Measurements from ENCODE around the gene LMBR1.
"Not testable (repeated sequence)": the region's sequence is repeated elsewhere in the genome, so short reads cannot be mapped to it uniquely, and the experiment has no call there.

LMBR1 gene

DNA sequence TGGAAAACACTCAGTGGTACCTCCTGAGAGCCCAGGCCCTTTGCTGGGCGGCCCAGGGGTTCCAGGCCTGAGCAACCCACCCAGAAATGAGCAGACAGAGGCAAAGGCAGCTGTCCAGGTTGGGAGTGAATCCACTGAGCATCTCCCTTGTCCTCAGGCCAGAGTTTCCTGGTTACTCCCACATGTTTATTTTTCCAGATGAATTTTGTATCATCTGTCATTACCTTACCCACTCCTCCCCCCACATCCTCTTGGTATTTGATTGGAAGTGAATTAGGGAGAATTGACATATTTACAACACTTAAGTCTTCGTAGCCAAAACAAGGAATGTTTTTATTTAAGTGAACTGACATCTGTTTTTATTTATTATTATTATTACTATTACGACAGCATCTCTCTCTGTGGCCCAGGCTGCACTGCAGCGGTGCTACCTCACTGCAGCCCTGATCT lies 13.2 kb upstream of the LMBR1 start:
- no peak overlapping the region for H3K4me3 ChIP-seq (ENCODE audit: low read depth, low read length)

DNA sequence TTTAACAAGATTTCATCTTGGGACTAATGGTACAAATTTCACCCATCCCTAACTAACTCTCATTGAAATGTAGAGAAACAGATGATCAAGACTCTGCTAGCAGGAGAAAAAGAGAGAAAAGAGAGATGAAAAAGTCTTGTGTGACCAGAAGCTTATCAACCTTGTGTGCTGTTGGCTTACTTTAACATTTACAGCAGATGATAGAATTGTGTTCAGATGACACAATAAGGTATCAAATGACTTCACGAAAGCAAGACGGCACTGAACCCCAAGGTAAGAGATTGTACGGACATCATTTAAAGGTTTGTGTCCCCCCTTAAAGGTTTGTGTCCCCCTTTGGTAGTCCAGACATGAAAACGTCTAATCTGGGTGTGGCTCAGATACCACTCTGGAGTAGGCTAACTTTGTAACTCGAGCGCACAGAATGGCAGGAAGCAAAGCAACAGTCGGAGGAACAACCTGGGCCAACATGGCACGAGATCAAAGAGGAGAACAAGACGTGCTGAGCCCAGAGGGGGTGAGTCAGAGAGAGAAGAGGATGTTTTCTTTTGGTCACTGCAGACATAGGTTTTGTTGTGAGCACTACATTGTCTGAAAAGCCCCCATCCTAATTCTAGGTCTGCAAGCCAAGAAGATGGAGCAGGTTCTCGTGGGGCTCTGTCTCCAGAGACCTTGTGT lies 10.4 kb upstream of the LMBR1 start:
- H3K4me3 ChIP-seq (ENCODE audit: low read depth, low read length): no peak overlapping the region

DNA sequence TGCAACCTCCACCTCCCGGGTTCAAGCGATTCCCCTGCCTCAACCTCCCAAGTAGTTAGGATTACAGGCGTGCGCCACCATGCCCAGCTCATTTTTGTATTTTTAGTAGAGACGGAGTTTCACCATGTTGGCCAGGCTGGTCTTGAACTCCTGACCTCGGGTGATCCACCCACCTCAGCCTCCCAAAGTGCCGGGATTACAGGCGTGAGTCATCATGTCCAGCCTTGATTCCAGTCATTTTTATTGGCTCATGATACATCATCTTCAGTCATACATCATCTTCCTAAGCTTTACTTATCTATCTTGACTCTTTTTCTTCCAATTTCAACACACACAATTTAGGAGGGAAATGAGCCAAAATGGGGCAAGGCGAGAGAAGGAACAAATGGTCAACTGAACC lies 7.1 kb upstream of the LMBR1 start:
- not testable (repeated sequence) for H3K4me3 ChIP-seq (ENCODE audit: low read depth, low read length)

DNA sequence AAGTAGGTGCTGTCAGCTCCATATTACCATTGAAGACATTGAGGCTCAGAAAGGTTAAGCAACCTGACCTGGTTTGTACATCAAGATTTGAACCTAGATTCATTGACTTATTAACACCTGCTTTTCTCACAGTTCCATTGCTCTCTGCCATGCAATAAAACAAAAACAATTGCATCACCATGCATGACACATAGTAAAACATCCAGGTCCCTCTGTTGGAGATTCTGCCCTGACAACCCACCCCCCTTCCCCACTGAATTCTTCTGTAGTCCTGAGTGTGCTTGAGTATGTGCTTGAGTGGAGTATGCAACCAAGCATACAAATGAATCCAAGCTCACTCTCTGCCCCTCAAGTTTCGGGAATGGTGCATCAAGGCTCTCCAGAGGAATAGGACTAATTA lies 6.0 kb upstream of the LMBR1 start:
- no peak overlapping the region for H3K4me3 ChIP-seq (ENCODE audit: low read depth, low read length)

DNA sequence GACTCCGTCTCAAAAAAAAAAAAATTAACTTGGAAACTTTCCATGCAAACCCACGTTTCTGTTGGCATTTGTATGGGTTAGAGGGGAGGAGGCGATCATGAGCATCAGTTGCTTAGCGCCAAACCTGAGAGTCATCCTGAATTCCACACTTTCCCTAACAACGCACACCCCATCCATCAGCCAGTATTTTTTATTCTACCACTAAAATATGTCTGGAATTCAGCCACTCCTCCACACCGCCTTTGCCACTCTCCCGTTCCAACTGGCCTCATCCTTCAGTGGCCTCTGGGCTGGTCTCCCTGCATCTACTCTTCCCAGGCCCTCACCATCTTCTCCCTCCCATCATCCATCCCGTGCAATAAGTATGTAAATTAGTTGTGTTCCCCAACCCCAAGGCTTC lies 4.7 kb upstream of the LMBR1 start:
- no peak overlapping the region for H3K4me3 ChIP-seq (ENCODE audit: low read depth, low read length)

DNA sequence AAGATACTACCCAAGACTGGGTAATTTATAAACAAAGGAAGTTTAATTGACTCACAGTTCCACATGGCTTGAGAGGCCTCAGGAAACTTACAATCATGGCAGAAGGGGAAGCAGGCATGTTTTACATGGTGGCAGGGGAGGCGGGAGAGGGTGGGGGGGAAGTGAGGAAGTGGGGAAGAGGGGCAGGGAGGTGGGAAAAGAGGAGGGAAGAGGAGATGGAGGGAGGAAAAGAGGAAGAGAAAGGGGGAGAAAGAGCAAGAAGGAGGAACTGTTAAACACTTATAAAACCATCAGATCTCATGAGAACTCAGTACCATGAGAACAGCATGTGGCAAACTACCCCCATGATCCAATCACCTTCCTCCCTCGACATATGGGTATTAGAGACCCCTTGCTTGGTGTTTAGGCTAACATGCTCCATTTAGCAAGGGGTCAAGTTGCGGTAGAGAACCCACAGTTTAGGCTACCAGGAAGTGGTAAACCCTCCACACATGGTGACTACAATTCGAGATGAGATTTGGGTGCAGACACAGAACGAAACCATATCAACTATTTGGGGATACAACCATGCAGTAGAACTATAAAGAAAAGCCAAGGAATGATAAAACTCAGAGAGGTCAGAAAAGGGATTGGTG lies 3.5 kb upstream of the LMBR1 start:
- no peak overlapping the region for H3K4me3 ChIP-seq (ENCODE audit: low read depth, low read length)

DNA sequence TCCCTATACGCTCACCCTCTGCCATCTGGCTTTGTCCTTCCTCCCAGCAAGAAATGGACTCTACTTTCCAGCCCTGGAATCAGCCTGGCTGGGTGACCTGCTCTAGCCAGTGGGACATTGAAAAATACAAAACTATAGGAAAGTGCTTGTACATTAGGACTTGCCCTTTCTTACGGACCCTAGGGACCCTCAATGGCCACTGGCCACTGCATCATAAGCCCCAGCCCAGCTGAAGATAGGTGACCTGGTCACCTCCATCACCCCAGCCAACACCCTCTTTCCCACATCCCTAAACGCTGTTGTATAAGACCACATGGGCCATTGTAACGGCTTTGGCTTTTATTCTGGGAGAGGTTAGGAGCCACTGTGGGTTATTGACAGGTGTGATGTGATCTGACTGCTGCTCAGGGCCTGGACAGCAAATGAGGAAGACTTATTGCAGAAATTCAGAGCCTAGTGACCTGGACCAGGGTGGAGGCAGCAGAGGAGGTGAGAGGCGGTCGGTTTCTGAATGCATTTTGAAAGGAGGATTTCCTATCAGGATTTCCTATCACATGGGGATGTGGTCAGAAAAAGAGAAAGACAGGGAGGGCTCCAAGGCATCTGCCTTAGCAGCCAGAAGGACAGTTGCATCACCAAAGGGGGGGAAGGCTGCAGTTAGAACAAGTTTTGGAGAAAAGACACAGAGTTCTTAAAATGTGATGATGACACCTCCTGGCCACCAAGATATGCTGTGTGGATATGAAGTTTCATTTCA lies 2.2 kb upstream of the LMBR1 start:
- no peak overlapping the region for H3K4me3 ChIP-seq (ENCODE audit: low read depth, low read length)

DNA sequence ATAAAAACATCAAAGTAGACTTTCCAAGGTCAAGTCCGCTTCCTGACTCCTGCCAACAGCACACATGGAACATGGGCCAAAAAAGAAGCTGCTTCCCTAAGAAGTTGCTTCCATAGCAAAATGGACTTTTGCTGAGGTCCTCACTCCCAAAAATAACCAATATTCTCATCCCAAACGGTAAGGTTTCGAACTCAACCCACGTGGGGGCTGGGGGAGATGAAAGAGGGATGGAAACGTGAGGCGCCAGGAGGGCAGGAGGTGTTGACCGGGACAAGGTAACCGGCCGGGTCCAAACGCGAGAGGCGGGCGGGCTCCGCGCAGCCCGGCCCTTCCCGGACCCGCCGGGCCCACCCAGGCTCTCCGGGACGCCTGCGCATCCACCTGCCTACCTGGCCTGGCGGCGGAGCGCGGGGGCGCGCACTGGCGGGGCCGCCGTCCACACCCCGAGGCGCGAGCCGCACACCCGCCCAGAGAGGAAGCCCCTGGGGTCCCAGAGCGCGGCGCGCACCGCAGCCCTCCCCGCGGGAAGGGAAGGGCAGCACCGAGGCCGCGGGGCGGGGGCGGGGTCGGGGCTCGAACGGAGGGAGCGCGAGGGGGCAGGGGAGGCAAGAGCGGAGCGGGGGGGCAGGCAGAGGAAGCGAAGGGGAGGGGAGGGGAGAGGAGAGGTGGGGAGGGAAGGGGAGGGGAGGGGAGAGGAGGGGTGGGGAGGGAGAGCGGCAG lies 742 bp downstream of the LMBR1 start:
- peak overlapping the region; percentile 68 for H3K4me3 ChIP-seq (ENCODE audit: low read depth, low read length)

DNA sequence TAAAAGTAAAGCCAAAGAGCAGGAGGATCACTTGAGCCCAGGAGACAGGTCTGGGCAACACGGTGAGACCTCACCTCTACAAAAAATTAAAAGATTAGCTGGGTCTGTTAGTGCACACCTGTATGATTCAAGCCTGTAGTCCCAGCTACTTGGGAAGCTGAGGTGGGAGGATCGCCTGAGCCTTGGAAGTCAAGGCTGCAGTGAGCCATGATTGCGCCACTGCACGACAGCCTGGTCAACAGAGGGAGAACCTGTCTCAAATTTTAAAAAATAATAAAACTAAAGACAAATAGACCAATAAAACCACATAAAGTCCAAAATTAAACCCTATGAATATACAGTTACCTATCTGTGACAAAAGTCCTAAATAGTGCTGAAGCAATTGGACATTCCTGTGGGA lies 3.2 kb downstream of the LMBR1 start:
- no peak overlapping the region for H3K4me3 ChIP-seq (ENCODE audit: low read depth, low read length)

DNA sequence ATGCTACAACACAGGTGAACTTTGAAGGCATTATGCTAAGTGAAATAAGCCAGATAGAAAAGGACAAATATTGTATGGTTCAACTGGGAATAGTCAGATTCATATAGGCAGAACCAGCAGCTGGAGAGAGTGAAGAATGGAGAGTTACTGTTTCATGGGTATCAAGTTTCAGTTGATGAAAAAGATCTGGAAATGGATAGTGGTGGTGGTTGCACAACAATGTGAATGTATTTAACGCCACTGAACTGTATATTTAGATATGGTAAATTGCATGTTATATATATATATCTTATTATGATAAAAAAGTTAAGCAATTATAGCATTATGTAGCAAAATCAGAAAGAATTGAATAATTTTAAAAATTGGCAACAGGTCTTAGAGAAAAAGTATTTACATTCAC lies 3.9 kb downstream of the LMBR1 start:
- H3K4me3 ChIP-seq (ENCODE audit: low read depth, low read length): no peak overlapping the region

DNA sequence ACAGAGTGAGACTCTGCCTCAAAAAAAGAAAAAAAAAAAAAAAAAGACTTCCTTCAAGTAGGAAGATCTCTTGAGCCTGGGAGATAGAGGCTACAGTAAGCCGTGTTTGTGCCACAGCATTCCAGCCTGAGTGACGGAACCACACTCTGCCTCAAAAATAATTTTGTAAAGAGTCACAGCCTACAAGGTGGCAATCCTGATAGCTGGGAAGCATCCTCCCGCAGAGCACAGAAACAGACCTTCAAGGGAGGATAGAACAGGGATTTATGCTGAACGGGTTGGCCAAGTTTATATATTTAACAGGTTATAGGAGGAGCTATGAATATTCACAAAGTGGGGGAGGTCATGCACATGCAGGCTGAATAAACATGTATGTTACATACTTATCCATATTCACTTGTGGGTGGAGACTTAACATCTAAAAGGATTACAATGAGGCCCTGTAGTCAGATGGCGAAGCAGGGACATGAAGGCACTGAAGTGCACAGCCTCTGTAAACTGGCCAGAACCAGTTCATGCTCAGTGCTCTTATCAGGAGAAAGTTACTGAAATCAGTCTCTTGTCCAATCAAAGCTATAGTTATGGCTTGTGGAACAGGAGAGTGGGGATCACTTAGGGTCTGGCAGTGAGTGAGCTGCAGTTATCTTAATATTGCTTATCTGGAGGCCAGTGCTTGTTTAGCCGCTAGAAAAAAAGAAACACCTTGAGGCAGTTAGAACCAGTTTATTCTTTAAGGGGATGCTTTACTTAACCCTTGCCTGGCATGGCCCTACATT lies 6.8 kb downstream of the LMBR1 start:
- no peak overlapping the region for H3K4me3 ChIP-seq (ENCODE audit: low read depth, low read length)

DNA sequence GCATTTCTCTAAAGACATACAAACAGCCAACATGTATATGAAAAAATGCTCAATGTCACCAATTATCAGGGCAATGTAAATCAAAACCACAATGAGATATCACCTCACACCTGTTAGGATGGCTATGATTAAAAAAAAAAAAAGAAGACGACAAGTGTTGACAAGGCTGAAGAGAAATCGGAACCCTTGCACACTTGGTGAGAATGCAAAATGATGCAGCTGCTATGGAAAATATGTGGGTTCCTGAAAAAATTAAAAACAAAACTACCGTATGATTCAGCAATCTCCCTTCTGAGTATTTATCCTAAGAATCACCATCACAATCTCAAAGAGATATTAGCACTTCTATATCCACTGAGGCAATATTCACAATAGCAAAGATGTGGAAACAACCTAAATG lies 11.3 kb downstream of the LMBR1 start:
- H3K4me3 ChIP-seq (ENCODE audit: low read depth, low read length): no peak overlapping the region

DNA sequence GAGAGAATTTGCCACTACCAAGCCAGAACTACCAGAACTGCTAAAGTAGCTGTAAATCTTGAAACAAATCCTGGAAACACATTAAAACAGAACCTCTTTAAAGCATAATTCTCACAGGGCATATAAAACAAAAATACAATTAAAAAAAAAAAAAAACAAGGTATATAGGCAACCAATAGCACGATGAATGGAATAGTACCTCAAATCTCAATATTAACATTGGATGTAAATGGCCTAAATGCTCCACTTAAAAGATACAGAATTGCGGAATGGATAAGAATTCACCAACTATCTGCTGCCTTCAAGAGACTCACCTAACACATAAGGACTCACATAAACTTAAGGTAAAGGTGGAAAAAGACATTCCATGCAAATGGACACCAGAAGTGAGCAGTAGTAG lies 17.2 kb downstream of the LMBR1 start:
- no peak overlapping the region for H3K4me3 ChIP-seq (ENCODE audit: low read depth, low read length)

DNA sequence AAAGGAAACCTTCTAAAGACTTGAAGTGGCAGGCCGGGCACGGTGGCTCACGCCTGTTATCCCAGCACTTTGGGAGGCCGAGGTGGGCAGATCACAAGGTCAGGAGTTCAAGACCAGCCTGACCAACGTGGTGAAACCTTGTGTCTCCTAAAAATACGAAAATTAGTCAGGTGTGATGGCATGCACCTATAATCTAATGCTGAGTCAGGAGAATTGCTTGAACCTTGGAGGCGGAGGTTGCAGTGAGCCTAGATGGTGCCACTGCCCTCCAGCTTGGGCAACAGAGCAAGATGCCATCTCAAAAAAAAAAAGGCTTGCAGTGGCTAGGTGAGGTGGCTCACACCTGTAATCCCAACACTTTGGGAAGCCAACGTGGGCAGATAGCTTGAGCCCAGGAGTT lies 24.6 kb downstream of the LMBR1 start:
- not testable (repeated sequence) for H3K4me3 ChIP-seq (ENCODE audit: low read depth, low read length)

DNA sequence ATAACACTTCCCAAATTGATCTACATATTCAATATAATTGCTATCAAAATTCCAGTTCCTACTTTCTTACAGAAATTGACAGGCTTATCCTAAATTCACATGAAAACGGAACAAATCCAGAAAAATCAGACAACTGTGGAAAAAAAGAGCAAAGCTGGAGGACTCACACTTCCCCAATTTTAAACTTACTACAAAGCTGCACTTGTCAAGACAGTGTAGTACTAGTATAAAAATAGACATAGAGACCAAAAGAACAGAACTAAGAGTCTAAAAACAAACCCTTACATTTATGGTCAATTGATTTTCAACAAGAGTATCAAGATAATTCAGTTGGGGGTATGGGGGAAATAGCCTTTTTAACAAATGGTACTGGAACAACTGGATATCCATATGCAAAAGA lies 27.5 kb downstream of the LMBR1 start:
- no peak overlapping the region for H3K4me3 ChIP-seq (ENCODE audit: low read depth, low read length)

DNA sequence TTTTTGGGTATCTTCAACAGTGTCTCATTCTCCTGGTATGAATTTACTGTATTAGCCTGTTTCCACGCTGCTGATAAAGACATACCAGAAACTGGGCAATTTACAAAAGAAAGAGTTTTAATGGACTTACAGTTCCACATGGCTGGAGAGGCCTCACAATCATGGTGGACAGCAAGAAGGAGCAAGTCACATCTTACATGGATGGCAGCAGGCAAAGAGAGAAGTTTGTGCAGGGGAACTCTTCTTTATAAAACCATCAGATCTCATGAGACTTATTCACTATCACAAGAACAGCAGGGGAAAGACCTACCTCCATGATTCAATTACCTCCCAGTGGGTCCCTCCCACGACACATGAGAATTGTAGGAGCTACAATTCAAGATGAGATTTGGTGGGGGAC lies 31.0 kb downstream of the LMBR1 start:
- H3K4me3 ChIP-seq (ENCODE audit: low read depth, low read length): not testable (repeated sequence)

DNA sequence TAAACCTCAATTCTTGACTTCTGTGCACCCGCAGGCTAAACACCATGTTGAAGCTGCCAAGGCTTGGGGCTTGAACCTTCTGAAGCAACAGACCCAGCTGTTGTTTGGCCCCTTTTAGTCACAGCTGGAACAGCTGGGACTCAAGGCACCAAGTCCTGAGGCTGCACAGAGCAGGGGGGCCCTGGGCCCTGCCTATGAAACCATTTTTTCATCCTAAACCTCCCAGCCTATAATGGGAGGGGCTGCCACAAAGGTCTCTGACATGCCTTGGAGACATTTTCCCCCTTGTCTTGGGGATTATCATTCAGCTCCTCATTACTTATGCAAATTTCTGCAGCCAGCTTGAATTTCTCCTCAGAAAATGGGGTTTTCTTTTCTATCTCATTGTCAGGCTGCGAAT lies 31.8 kb downstream of the LMBR1 start:
- no peak overlapping the region for H3K4me3 ChIP-seq (ENCODE audit: low read depth, low read length)

DNA sequence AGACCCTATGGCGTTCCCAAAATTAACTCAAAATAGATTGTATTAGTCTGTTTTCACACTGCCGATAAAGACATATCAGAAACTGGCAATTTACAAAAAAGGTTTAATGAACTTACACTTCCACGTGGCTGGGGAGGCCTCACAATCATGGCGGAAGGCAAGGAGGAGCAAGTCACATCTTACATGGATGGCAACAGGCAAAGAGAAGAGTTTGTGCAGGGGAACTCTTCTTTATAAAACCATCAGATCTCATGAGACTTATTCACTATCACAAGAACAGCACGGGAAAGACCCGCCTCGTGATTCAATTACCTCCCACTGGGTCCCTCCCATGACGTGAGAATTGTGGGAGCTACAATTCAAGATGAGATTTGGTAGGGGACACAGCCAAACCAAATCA lies 32.9 kb downstream of the LMBR1 start:
- not testable (repeated sequence) for H3K4me3 ChIP-seq (ENCODE audit: low read depth, low read length)

DNA sequence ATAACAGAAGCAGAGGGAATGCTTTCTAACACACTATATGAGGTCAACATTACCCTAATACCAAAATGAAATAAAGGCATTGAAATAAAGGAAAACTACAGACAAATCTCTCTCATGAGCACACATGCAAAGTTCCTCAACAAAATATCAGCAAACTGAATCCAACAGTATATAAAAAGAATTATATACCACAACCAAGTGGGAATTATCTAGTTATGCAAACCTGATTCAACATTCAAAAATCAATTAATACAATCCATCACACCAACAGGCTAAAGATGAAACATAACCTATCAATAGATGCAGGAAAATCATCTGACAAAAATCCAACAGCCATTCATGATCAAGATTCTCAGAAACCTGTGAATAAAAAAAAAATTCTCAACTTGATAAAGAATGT lies 34.5 kb downstream of the LMBR1 start:
- no peak overlapping the region for H3K4me3 ChIP-seq (ENCODE audit: low read depth, low read length)

DNA sequence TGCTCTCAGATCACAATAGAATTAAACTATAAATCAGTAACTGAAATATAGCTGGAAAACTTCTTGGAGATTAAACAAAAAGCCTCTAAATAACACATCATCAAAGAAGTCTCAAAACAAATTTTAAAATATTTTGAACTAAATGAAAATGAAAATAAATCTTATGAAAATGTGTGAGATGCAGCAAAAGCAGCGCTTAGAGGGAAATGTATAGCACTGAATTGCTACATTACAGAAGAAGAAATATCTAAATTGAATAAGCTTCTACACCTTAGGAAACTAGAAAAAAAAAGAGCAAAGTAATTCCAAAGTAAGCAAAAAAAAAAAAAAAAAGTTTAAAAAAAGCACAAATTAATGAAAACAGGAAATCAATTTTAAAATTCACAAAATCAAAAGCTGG lies 35.2 kb downstream of the LMBR1 start:
- no peak overlapping the region for H3K4me3 ChIP-seq (ENCODE audit: low read depth, low read length)

DNA sequence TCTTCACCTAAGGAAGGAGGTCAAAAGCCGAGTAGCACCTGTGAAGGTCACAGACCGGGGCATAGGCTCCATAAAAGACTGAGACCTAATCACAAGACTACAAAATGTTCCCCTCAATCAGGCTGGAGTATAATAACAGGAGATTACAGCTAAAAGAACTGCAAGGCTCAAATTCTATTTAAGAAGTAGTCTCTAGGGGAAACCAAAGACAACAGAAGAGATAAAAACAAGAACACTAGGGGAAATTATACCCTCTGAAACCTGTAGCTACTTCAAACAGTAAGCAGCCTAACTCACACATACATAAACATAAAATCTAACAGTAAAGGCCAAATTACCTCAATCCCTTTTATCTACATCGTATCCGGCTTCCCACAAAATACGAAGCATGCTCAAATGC lies 38.3 kb downstream of the LMBR1 start:
- no peak overlapping the region for H3K4me3 ChIP-seq (ENCODE audit: low read depth, low read length)
